ENCODE measurements around the gene TSEN15. TPM values are rescaled to one million over a fixed set of nuclear protein-coding genes. Genes with fewer than 3 reads are reported as not detected.
"Not testable (repeated sequence)": the region's sequence is repeated elsewhere in the genome, so short reads cannot be mapped to it uniquely, and the experiment has no call there.

The TSEN15 gene
- total and polyA plus RNA-seq, 3 donors from 2014 or later: 24.4 to 36.3 (median 33.8) TPM

GRCh38 chr1:184096005-184096404 lies 44.5 kb downstream of the TSEN15 start:
- DNase-seq: no peak
- Histone ChIP-seq H3K9me3 (no peaks in the 10 kb centered on the region), H3K27ac (no peak overlapping the region), H3K4me3 (no peak overlapping the region), H3K36me3 (ENCODE audit: low read depth, missing control alignments) (no peaks in the 10 kb centered on the region), H3K4me1 (no peaks in the 10 kb centered on the region), H3K27me3 (no peaks in the 10 kb centered on the region)
- TF ChIP-seq POLR2A (IDR thresholded peaks at IDR 0.05): no peak
- no peak for TF ChIP-seq CTCF (IDR thresholded peaks at IDR 0.05)
- 96 to 98% methylated on average over 1 of the region's 1 CpG for WGBS, 2 donors
- intact Hi-C loops (cut with DNase I; ENCODE audit: low total_unique reads): no loop called here

- H3K36me3 ChIP-seq (ENCODE audit: low read depth, missing control alignments); H3K4me1 ChIP-seq; H3K9me3 ChIP-seq; DNase-seq; H3K4me3 ChIP-seq; intact Hi-C loops (cut with DNase I; ENCODE audit: low total_unique reads); H3K27ac ChIP-seq; H3K27me3 ChIP-seq: not testable (repeated sequence)
- WGBS, 2 donors: 84 to 85% methylated on average over 5 of the region's 5 CpGs
Measured at GRCh38 chr1:184096580-184096979, 45.0 kb downstream of the TSEN15 start.

- DNase-seq: no peak
- no peak overlapping the region for H3K4me3 ChIP-seq
- intact Hi-C loops (cut with DNase I; ENCODE audit: low total_unique reads): no loop called here
- TF ChIP-seq CTCF (IDR thresholded peaks at IDR 0.05): no peak
- TF ChIP-seq POLR2A (IDR thresholded peaks at IDR 0.05): no peak
- H3K9me3 ChIP-seq: no peaks in the 10 kb centered on the region
- no peak overlapping the region for H3K27ac ChIP-seq
- H3K27me3 ChIP-seq: no peaks in the 10 kb centered on the region
- no peaks in the 10 kb centered on the region for H3K4me1 ChIP-seq
- H3K36me3 ChIP-seq (ENCODE audit: low read depth, missing control alignments): no peaks in the 10 kb centered on the region
Measured at GRCh38 chr1:184101141-184101540, 49.6 kb downstream of the TSEN15 start.

GRCh38 chr1:184101571-184101970 lies 50.0 kb downstream of the TSEN15 start:
- DNase-seq: no peak
- Histone ChIP-seq H3K27ac (no peak overlapping the region), H3K4me1 (no peaks in the 10 kb centered on the region), H3K9me3 (no peaks in the 10 kb centered on the region), H3K27me3 (no peaks in the 10 kb centered on the region), H3K36me3 (ENCODE audit: low read depth, missing control alignments) (no peaks in the 10 kb centered on the region), H3K4me3 (no peak overlapping the region)
- WGBS, 2 donors: 85 to 100% methylated on average over 1 of the region's 1 CpG
- intact Hi-C loops (cut with DNase I; ENCODE audit: low total_unique reads): no loop called here
- TF ChIP-seq POLR2A (IDR thresholded peaks at IDR 0.05) (no peak), CTCF (IDR thresholded peaks at IDR 0.05) (no peak)

- no peak overlapping the region for H3K4me3 ChIP-seq
- intact Hi-C loops (cut with DNase I; ENCODE audit: low total_unique reads): no loop called here
- H3K27me3 ChIP-seq: no peaks in the 10 kb centered on the region
- 88 to 91% methylated on average over 10 to 11 of the region's 11 CpGs for WGBS, 2 donors
- no peaks in the 10 kb centered on the region for H3K9me3 ChIP-seq
- no peaks in the 10 kb centered on the region for H3K4me1 ChIP-seq
- DNase-seq: no peak
- TF ChIP-seq CTCF (IDR thresholded peaks at IDR 0.05) (no peak), POLR2A (IDR thresholded peaks at IDR 0.05) (no peak)
- H3K27ac ChIP-seq: no peak overlapping the region
- H3K36me3 ChIP-seq (ENCODE audit: low read depth, missing control alignments): no peaks in the 10 kb centered on the region
Measured at GRCh38 chr1:184110272-184111204, 59.0 kb downstream of the TSEN15 start.
